Left renal cortex interstitium (tissue), 4 donors: ENCODE data around the gene PRDX3. TPM values are rescaled to one million over a fixed set of nuclear protein-coding genes. Genes with fewer than 3 reads are reported as not detected.
"Not testable (repeated sequence)": the region's sequence is repeated elsewhere in the genome, so short reads cannot be mapped to it uniquely, and the experiment has no call there.

Experiments used
- DNase-seq, 4 donors: peaks; one replicate each; pipeline ENCODE4 v3.0.0-alpha.2; 2013; ENCODE audit warnings: low read depth in 4 of 4, low spot score in 2 of 4, missing footprints in 1 of 4
- polyA plus RNA-seq, 4 donors: library from polyadenylated mRNA; unstranded; fragments of 120-200 nt; gene quantifications; one replicate each; pipeline ENCODE4 v1.2.1, GENCODE V29; 2013; ENCODE audit not compliant: insufficient read length in 4 of 4

PRDX3 gene
- polyA plus RNA-seq, 4 donors: 254 to 299 (median 266) TPM

GRCh38 chr10:119207366-119207666, 28.7 kb upstream of the PRDX3 start, which contains the start of gene GRK5:
TSS of gene GRK5 (plus strand) at chr10:119207571. CDS start at chr10:119207918, 347 bp downstream.
- DNase-seq: peak in 3 of 4 donors; percentile 87 to 95 (median 93)

DNA sequence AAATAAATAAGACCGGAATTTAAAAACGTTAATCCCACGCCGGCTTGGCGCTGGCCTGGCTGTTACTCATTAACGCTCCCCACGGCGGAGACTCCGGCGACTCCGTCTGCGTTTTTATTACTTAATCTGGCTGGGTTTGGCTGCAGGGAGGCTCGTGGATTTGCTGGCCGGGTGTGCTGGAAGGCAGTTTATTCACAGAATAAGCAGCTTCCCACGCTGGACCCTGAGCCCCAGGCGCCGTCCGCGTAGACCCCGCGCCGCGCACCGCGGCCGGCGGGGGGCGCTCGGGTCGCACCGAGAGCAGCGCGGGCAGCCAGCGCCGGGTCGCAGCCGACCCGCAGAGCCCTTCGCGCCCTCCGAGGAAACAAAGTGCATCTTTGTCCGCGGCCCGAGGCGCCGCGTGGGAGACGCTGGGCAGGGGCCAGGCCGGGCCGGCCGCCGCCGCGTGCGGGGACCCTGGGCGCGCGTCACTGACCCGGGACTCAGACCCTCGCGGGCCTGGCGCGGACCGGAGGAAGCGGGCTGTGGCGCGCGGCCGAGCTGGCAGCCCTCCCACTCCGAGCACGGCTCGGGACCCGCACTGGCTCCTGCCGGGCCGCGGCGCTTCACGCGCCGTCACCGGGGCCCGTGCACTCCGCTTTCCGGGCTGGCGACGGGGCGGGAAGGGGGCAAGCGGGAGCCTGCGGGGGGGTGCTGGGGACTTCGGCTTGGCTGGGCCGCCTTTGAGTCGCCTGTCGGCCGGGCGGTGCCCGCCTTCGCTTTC, 28.2 kb upstream of the PRDX3 start:
- no peak for DNase-seq

GRCh38 chr10:119205894-119206602, 27.4 kb upstream of the PRDX3 start:
- no peak for DNase-seq

DNA sequence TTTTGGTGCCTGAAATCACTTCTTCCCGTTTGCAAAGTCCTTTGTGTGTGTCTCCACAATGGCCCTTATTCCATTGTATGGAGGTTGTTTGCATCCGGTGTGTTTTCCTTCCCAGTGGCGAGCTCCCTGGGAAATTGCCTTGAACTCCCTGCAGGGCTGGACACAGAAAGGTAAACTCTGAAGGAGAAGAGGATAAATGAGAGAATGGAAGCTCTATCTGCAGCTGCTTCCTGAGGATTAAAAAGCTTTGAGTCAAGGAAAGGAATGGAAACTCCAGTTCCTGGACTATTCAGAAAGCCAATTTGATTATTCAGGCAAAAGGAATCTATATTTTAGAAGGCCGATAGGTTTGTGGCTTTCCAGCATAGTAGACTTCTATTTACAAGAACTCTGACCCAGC, 24.4 kb upstream of the PRDX3 start:
- no peak for DNase-seq

DNA sequence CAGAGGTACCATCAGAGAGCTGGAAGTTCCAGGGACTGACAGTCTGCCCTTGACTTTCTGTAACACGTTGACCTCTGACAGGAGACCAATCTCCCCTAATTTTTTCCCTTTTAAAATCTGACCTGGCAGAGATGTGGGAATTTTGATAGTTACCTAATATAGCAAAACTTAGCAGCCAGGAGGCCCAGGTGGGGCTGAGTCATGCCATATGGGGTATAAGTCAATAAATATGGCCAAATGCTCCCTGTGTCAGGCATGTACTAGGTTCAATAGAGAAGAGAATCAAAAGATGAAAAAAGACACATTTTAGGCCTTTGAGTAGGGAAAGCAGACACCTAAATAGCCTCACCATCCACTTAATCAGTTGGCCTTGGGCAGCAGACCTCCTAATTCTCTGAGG, 22.6 kb upstream of the PRDX3 start:
- no peak for DNase-seq

DNA sequence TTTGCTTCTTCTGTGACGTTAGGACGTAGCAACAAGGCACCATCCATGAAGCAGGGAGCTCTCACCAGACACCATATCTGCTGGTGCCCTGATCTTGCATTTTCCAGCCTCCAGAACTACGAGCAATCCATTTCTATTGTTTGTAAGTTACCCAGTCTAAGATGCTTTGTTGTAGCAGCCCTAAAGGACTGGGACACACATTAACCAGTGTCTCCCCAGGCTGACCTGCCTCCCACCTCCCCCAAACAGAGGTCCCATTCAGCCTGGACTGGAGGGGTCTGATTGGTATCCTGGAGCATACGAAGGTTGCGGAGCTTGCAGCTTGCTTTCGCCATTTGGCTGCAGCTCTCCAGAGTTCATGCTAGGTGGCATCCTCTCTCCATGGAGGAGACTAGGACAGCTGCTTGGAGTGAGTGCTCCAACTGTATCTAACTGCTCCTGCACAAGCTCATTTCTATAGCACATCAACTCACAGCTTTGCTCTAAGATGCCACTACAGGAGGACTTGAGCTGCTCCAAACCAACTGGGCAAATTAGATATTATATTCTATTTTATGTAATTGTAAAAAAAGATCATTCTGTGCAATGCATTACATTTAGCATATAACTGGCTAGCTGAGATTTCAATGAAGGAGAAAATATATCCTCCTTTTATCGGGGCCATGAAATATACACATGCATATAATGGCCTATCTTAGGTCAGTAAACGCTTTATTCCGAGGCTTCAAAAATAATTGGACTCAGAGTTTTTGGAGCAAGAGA, 20.8 kb upstream of the PRDX3 start:
- DNase-seq: no peak

DNA sequence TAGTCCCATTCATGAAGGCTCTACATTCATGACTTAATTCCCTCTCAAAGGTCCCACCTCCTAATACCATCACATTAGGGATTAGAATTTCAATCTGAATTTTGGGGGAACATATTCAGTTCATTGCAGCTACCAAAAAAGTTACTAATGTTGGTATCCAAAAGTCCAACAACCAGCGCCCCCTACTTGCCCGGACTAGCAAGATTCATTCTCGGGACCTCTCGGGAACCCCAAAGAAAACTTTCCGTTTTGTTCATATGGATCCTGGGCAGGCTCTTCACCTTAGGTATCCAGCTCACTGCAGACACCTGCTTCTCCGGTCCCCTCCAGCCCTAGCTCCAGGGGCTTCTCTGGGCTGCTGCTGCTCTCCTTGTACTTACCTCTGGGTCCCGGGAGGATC, 19.8 kb upstream of the PRDX3 start:
- DNase-seq: no peak

DNA sequence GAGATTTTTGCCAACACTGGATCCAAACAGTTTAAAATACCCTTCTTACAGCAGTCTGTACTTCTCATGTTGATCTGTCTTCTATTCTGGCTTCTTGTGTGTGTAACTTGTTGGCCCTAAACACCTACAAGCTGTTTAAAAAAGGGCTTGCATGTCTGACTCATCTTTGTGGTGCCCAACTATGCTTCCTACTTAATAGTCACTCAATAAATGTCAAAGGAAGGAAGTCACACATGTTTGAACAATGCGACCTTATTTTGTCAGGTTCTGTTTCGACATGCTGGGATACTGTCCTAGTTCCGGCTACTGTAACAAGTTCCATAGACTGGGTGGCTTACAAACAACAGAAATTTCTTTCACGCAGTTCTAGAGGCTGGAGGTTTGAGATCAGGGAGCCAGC, 19.3 kb upstream of the PRDX3 start:
- DNase-seq: no peak

GRCh38 chr10:119191881-119192280, 13.3 kb upstream of the PRDX3 start:
- DNase-seq: no peak

- DNase-seq: no peak
Measured at GRCh38 chr10:119190954-119191785, 12.6 kb upstream of the PRDX3 start.

DNA sequence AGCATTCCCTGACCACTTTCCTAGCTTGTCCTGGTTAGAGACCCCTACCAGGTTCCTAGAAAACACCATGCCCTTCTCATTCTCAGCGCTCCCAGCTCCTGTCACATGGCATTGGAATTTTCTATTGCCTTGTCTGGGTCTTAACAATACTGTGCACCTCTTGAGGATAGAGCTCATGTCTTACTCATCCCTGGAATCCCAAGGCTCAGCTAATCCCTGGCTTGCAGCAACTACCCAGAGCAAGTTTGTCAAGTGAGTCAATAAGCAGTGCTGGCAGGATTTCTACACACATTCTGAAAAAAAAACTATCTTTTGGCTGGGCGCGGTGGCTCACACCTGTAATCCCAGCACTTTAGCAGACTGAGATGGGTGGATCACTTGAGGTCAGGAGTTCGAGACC, 11.7 kb upstream of the PRDX3 start:
- DNase-seq: no peak

GRCh38 chr10:119189811-119190282, 11.2 kb upstream of the PRDX3 start:
- DNase-seq: no peak

- DNase-seq: no peak
Measured at GRCh38 chr10:119183664-119184412, 5.2 kb upstream of the PRDX3 start.

- not testable (repeated sequence) for DNase-seq
Measured at GRCh38 chr10:119180850-119181400, 2.3 kb upstream of the PRDX3 start.

DNA sequence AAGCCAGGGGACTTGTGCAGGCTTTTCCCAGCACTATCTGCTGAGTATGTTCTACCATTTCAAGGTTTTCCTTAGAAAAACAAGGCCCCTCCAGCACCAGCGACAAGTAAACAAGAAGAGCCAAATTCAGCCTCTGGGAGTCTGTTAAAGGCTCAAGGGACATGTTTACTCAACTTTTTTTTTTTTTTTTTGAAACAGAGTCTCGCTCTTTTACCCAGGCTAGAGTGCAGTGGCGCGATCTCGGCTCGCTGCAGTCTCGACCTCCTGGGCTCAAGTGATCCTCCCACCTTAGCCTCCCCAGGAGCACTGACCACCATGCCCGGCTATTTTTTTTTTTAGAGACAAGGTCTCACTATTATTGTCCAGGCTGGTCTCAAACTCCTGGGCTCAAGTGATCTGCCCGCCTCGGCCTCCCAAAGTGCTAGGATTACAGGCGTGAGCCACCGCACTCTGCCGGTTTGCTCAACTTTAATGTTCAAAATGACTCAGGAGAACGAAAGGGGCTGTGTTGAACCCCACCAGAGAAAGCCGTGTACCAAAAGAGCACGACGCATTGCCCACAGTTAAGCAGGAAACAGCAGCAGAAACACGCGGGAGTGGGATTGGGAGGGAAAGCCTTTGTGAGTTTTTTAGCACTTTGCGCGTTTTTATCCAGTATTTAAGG, 772 bp downstream of the PRDX3 start:
- peak in 1 of 4 donors; percentile 58 for DNase-seq

GRCh38 chr10:119176166-119176565, 2.4 kb downstream of the PRDX3 start:
- no peak for DNase-seq

GRCh38 chr10:119174109-119174508, 4.5 kb downstream of the PRDX3 start:
- no peak for DNase-seq

- DNase-seq: no peak
Measured at GRCh38 chr10:119167041-119167440, 11.6 kb downstream of the PRDX3 start.

DNA sequence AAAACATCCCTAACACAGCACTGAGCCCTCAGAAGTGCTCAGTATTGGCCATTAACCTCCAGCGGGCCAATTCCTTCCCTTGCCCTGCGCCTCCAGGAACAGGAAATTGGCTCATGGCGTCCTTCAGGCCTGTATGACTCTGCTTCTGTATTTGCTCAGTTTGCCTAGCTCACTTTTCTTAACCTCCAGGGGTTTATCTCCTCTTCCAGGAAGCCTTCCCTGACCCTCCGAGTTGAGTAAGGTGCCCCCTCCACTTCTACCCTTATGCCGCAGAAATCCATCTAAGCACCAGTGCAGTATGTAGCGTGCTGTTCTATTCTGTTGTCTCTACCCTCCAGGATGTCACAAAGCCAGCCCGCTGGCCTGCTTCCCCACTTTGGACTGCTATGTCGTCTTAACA, 12.0 kb downstream of the PRDX3 start:
- DNase-seq: no peak
